ENCODE results near the gene CCDC85A. TPM values are rescaled to one million over a fixed set of nuclear protein-coding genes. Genes with fewer than 3 reads are reported as not detected.
"Not testable (repeated sequence)": the region's sequence is repeated elsewhere in the genome, so short reads cannot be mapped to it uniquely, and the experiment has no call there.

Gene CCDC85A
- 0.89 TPM in 1 of 2 replicates, not detected in the other for total RNA-seq (2014; rRNA removed; shearing (Covaris generic); ENCODE audit: low replicate concordance)

DNA sequence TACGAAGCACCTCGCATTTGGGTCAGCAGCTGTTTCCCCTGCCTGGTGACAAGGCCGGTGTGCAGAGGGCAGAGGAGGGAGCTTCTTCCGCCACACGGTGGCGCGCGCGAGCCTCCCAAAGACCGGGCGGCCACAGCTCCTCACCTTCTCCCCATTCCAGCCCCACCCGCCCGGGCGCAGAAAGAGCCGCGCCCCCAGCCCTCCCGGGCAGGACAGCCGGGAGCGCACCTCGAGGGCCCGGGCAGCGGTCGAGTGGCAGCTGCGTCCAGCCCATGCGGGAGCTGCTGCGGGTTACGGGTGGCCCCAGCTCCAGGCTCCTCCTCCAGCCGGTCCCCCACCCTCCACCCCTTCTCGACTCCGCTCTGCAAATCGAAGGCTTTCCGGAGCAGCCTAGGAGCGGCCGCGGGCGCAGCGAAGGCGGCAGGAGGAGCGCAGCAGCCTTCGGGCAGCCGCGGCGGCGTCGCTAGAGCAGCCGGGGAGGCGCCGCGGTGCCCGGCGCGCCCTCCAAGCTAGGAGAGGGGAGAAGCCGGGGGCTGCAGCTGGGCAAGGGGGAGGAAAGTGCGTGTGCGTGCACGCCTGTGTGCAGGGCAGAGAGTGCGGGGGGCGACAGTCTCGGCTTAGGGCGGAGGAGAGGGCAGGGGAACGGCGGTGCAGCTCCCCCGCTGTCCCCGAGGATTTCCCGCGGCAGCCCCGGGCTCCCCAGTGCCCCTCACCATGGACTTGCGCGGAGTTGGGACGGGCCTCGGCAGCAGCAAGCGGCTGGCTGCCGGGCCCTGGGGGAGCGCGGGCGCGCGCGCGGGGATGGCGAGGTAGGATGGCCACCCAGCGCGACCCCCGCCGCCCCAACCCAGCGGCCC lies at the start of gene CCDC85A:
Gene CCDC85A, plus strand, starts transcription at position 348 of the 857 bp plus-strand sequence. CDS start 635 bp downstream, outside the sequence.
- H3K36me3 ChIP-seq, result no peaks in the 10 kb centered on the region
- peak; percentile 78 for DNase-seq
- peaks cover 19% of the 10 kb centered on the region for H3K27me3 ChIP-seq
- H3K4me3 ChIP-seq, result peak within 1 kb of the TSS; percentile 52
- no peaks in the 10 kb centered on the region for H3K9me3 ChIP-seq

DNA sequence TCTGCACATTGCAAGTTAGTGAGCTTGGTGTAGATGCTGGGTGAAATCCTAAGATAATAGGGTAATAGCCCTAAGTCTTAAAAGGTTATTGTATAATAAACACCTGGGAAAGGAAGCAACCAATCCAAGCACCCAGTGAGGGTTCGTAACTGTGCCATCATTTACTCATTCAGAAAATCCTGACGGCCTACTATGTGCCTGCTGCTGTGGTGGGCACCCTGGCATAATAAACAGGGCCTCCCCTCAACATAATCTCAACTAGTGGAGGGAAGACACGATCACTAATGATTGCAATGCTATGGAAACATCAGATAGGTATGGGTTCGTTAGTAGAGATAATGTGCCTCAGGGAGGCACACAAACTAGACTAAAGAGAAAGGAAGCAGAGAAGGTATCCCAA lies 48.9 kb upstream of the CCDC85A start:
- no peak for DNase-seq
- Histone ChIP-seq H3K27me3 (no peaks in the 10 kb centered on the region), H3K36me3 (no peaks in the 10 kb centered on the region), H3K4me3 (no peak overlapping the region), H3K9me3 (no peaks in the 10 kb centered on the region)

DNA sequence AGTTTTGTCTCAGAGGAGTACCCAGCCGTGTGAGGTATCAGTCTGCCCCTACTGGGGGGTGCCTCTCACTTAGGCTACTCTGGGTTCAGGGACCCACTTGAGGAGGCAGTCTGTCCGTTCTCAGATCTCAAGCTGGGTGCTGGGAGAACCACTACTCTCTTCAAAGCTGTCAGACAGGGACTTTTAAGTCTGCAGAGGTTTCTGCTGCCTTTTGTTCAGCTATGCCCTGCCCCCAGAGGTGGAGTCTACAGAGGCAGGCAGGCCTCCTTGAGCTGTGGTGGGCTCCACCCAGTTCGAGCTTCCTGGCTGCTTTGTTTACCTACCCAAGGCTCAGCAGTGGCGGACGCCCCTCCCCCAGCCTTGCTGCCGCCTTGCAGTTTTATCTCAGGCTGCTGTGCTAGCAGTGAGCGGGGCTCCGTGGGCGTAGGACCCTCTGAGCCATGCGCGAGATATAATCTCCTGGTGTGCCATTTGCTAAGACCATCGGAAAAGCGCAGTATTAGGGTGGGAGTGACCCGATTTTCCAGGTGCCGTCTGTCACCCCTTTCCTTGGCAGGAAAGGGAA lies 41.2 kb upstream of the CCDC85A start:
- H3K27me3 ChIP-seq, H3K9me3 ChIP-seq, H3K36me3 ChIP-seq, DNase-seq, H3K4me3 ChIP-seq: not testable (repeated sequence)

DNA sequence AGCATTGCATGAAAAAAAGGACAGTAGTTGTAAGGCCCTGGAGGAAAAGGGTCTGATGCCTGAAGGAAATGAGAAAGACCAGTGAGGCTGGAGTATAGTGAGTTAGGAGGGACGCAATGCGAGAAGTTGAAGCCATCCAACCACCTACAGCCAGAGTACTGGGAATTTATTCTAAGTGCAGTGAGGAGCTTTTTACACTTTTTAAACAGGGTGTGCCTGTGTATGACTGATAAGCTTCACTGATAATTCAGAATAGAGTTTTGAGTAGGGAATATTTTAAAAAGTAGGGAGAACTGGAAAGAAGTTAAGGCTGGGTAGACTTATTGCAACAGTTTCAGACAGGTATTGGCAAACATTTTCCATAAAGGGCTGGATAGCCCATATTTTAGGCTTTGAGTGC lies 35.9 kb upstream of the CCDC85A start:
- Histone ChIP-seq H3K36me3 (no peaks in the 10 kb centered on the region), H3K27me3 (no peaks in the 10 kb centered on the region; the same call in 1 of the 2 replicates), H3K9me3 (no peaks in the 10 kb centered on the region), H3K4me3 (no peak overlapping the region)
- DNase-seq, result no peak

DNA sequence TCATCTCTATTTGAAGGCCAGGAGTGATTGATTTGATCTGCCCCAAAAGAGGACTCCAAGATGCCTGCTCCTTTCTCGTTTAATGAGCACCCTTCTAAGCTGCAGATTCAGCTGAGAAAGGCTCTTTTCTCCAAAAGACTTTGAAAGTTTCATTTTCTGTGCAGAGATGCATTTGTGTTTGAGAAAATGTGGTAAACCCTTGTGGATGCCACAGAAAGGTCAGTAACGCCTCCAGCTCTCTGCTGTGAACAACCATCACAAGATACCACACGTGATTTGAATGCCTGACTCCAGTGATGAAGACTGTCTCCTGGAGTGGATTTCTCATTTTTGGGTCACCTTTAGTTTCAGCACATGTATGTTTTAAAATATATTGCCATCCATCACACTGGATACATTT lies 35.0 kb upstream of the CCDC85A start:
- Histone ChIP-seq H3K27me3 (no peaks in the 10 kb centered on the region; the same call in 1 of the 2 replicates), H3K4me3 (no peak overlapping the region)

DNA sequence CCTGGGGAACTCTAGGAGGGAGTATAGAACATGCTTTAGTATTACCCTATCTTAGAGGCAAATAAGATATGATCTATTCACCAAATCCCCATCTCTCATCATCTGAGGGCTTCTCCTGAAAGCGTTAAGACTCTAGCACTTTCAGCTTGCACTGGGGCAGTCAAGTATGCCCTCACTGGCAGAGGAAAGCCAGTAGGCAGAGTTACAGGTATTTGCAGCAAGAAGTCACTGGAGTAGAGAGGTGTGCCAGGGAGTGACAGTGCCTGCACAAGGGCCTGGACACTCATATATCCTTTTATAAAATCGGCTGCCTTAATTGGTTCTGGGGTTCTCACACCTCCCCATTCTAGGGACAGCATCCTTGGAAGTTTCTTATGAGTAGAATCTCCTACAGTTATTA lies 31.9 kb upstream of the CCDC85A start:
- Histone ChIP-seq H3K9me3 (no peaks in the 10 kb centered on the region), H3K36me3 (no peaks in the 10 kb centered on the region), H3K27me3 (no peaks in the 10 kb centered on the region), H3K4me3 (no peak overlapping the region)
- DNase-seq, result no peak

More for the DNA sequence above, 35.0 kb upstream of the CCDC85A start:
- no peak for DNase-seq
- H3K36me3 ChIP-seq, result no peaks in the 10 kb centered on the region
- no peaks in the 10 kb centered on the region for H3K9me3 ChIP-seq

DNA sequence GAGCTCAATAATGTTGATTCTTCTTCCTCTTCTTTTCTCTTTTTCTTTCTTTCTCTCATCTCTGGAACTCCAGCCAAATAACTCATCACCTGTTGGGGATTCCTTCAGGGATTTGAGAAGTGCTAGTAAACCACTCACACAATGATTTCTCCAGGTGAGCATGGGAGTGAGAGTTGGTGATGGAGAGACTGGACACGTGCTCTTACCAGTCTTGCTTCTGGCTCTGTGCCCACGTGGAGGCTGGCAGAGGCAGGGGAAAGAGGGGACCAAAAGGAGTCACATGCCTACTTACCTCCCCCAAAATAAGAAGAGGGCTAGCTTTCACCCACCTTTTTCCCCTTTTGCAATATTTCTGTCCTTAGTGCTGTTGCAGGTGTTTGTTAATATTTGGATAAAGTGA lies 28.6 kb upstream of the CCDC85A start:
- H3K9me3 ChIP-seq, result no peaks in the 10 kb centered on the region
- DNase-seq, result no peak
- no peaks in the 10 kb centered on the region for H3K36me3 ChIP-seq
- no peaks in the 10 kb centered on the region for H3K27me3 ChIP-seq
- no peak overlapping the region for H3K4me3 ChIP-seq

DNA sequence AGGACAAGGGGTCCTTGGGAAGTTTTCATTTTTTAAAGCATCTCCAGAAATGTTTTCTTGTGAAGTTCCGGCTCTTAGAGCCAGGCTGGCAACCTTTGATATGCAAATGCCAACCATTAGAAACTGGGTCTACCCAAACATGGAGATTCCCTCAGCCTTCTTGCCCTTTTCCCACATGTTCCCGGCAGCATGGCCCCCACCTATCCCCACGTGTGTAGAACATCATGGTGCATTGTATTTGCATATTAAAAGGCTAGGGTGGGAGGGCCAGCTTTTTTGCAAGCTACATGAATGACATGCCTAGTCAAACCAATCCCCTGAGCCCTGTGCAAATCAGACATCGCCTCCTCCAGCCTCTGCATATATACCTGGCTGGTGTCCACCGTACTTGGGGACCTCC lies 23.9 kb upstream of the CCDC85A start:
- not testable (repeated sequence) for H3K9me3 ChIP-seq, H3K4me3 ChIP-seq, H3K36me3 ChIP-seq, H3K27me3 ChIP-seq, DNase-seq

DNA sequence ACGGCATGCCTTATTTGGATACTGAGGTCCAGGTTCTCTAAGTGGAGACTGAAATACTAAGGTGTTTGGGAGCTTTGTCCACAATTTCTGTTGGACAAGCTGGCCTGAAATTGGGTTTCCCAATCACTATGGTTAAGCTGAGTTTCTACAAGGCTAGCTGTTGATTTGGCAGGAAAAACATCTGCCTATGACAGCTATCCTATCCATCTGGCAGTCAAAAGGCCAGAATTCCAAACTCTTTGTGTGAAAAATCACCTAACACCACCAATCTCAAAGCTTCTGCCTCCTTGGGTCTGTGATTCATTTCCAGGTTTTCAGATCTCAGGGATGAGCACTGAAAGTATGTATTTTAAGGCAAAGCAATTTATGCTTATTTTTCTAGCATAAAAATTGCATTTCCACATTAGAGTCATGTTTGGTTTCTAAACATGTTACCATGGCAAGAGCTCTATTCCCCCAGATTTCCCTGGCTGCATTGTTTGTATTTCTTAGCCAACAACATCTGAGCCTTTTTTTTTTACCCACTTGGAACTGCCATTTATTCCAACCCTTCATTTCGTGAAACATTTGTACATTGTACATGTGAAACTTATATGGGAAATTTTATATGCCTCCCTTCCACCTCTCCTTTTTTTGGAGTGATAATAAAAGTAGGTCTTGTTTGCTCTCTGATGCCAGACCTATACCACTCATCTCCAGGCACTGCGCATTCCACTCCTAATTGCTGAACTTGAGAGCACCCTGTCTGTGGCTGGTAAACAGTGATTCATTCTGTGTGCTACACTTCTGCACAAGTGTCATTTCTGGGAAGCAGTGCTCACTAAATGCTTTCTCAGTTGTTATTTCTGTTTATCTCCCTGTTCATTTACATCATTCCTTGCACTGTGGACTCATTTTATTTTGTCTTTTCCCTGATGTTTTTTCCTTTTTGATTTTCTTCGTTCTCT lies 15.9 kb upstream of the CCDC85A start:
- no peak overlapping the region for H3K4me3 ChIP-seq
- no peaks in the 10 kb centered on the region for H3K27me3 ChIP-seq
- H3K36me3 ChIP-seq, result no peaks in the 10 kb centered on the region
- DNase-seq, result peak; percentile 4
- no peaks in the 10 kb centered on the region for H3K9me3 ChIP-seq

DNA sequence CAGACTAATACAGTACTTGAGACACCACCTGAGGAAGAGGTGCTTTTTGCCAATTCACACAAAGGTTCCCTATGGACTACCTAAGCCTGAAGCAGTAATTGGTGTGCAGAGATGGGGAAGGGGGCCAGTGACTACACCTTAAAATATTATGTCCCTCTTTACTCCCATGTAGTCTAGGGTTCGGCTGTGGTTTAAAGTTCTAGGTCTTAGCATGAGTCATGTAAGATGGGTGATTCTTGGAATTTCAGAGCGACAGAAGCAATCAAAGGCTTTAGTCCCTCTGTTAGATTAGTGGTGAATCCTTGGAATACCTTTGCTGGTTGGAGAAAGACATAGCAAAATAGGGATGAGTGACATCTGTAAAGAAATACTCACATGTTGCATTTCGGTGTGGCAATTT lies 14.3 kb upstream of the CCDC85A start:
- DNase-seq, result no peak
- Histone ChIP-seq H3K27me3 (no peaks in the 10 kb centered on the region), H3K9me3 (no peaks in the 10 kb centered on the region), H3K4me3 (no peak overlapping the region), H3K36me3 (no peaks in the 10 kb centered on the region)

DNA sequence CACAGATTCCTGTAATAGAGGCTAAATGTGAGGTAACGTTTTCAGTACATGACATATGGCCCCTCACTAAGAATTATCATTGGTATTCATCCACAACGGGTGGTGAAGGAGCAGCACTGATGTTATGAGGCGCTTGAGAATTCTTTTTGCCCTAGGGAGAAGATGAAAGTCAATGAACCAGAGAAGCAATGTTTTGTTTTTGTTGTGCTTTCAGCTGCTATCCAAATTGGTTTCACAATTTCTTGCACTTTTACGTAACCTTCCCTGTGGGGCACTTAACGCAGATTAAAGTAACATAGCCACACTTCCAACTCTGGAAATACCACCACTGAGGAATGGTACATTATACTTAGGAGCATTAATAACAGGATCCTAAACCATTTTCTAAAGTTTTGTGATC lies 13.3 kb upstream of the CCDC85A start:
- Histone ChIP-seq H3K4me3 (no peak overlapping the region), H3K27me3 (no peaks in the 10 kb centered on the region), H3K9me3 (no peaks in the 10 kb centered on the region), H3K36me3 (no peaks in the 10 kb centered on the region)
- no peak for DNase-seq

DNA sequence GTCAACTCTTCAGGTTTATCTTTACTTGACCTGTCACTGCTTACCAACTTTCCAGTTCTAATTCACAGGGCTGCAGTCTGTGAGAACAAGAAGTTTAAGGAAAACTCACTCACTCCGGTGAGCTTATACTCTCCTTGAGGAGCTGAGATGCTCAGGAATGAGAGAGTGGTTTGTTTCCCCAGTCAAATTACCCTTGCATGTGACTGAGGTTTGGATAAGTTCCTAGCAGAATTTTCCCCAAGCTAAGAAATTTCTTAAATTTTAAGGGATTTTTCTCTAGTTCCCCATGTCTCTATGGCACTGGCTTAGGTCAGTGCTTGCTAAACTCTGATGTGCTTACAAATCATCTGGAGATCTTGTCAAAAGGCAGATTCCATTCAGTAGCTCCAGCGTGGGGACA lies 12.8 kb upstream of the CCDC85A start:
- H3K9me3 ChIP-seq, result no peaks in the 10 kb centered on the region
- DNase-seq, result no peak
- H3K27me3 ChIP-seq, result no peaks in the 10 kb centered on the region
- no peak overlapping the region for H3K4me3 ChIP-seq
- H3K36me3 ChIP-seq, result no peaks in the 10 kb centered on the region

DNA sequence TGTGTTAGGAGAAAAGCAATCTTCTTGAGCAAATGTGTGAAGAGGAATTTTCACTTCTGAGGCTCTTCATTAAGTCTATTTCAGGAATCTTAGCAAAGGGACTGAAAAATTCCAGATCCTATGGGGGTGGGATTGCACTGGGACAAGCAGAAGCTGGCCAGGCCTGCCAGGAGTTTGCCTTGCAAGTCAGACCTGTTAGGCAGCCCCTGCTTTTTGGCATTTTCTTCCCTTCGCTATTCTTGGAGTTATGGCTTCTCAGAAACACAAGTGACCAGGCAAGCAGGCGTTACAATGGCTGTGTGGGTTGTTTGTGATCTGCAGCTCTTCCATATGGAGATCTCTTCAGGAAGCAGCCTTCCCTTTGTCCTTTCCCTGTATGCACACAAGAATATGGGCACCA lies 8.0 kb upstream of the CCDC85A start:
- Histone ChIP-seq H3K27me3 (0 out of 2 replicates have a peak, but pooled peaks cover 2% of the 10 kb centered on the region), H3K4me3 (no peak overlapping the region), H3K36me3 (no peaks in the 10 kb centered on the region), H3K9me3 (no peaks in the 10 kb centered on the region)
- DNase-seq, result no peak

DNA sequence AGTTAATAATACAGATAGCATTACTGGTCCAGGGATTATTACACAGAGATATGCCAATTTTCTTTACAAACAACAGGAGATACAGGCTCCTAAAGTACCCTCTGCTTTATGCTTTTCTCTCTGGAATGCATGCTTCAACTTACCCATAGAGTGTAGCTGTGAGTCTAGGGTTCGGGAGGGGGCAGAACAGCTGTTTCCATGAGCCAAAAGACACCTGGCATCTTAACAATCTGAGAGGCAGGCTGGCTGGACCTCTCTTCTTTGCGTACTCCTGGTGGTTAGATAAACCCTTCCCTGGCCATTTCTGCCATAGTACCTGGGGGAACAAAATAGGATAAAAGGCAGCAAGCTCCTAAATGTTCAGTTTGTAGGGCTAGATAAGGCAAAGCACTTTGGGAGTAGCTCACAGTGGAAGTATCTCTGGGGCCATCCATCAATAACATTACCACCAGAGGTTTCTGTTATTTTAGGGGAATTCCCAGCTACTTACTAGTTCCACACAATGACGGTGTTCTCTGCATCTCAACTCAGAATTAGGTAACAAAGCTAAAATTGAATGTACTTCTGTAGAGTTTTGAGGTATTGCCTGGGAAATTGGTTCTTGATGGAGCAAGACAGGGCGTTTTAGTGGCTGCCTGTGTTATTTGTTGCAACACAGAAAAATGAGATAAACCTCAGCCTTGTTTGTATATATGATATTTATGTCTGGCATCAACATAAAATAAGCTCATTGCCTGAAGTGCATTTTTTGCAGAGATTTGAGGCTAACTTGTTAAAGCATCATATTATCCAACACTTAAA lies 6.2 kb upstream of the CCDC85A start:
- Histone ChIP-seq H3K4me3 (no peak overlapping the region), H3K27me3 (0 out of 2 replicates have a peak, but pooled peaks cover 2% of the 10 kb centered on the region), H3K36me3 (no peaks in the 10 kb centered on the region), H3K9me3 (no peaks in the 10 kb centered on the region)
- DNase-seq, result no peak

DNA sequence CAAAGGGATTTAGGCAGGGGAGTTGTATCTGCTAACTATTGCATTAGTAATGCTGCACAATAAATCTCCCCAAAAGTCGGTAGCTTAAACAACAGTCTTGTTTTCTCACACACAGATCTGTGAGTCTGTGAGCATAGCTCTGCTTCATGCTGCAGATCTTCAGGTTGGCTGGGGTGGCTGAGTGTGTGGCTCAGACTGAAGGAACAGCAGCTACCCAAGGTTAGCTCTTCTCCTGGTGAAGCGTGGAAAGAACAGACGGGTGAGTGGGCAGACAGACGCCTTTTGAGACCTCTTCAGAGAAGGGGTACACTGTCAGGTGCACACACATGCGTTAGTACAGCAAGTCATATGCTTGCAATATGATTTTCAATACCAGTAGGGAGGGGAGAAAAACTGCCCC lies 3.9 kb upstream of the CCDC85A start:
- Histone ChIP-seq H3K9me3 (no peaks in the 10 kb centered on the region), H3K27me3 (peaks cover 6% of the 10 kb centered on the region), H3K4me3 (no peak overlapping the region), H3K36me3 (no peaks in the 10 kb centered on the region)
- DNase-seq, result no peak

DNA sequence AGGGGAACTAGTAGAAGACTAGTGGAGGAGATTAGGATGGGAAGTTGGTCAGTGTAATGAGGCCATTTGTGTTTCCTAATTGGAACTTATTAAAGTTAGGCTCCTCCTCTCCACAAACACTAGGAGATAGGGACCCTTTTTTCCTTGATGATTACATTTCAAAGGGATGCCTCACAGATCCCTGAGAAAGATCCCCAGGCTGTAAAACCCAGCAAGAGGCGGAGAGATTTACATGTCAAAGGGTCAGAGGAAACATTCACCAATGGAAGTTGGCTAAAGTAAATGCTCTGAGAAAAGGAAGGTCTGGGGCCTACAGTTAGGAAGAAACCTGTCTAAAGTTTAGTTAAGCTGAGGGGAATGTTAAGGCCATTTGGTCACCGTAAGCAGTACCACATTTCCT lies 1.4 kb upstream of the CCDC85A start:
- Histone ChIP-seq H3K27me3 (peaks cover 19% of the 10 kb centered on the region), H3K4me3 (no peak overlapping the region), H3K36me3 (no peaks in the 10 kb centered on the region), H3K9me3 (no peaks in the 10 kb centered on the region)
- no peak for DNase-seq
